Measurements from ENCODE around the gene ANTXR2.
"Not testable (repeated sequence)": the region's sequence is repeated elsewhere in the genome, so short reads cannot be mapped to it uniquely, and the experiment has no call there.

- TF ChIP-seq POLR2A (IDR thresholded peaks at IDR 0.05; ENCODE audit: extremely low read depth, insufficient read length); CTCF (IDR thresholded peaks at IDR 0.05; ENCODE audit: low read depth, low read length): not testable (repeated sequence)
These were observed 70.5 kb downstream of the ANTXR2 start for GRCh38 chr4:80002559-80002958.
